Measurements from ENCODE around the gene SYNDIG1. TPM values are rescaled to one million over a fixed set of nuclear protein-coding genes. Genes with fewer than 3 reads are reported as not detected.

Gene SYNDIG1
- total and polyA plus RNA-seq, 2 of the 4 experiments (the other 2 are of a cell fraction): not detected

DNA sequence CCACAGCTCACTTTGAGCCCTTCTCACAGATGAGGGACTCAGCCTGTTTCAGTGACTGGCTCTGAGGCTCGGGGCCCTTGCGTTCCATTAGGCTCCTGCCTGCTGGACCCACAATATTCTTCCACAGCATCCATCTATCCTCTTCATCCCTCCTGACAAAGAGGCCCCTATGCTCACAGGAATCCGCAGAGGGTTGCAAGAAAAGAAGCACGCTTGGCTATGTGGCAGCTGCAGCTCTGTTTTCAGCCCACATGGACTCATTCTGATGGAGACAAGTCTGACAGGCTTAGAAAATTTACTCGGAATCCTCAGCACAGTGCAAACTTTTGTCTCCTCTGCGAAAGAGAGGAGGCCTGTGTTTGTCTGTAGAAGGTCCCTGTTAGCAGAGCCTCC, 207.5 kb downstream of the SYNDIG1 start:
- no peak overlapping the region for H2BK15ac ChIP-seq (ENCODE audit: low read depth, low read length)
- 67% methylated on average over 3 of the region's 6 CpGs; no CpG with 5 or more reads in 1 of the 2 experiments for WGBS, 2 experiments (ENCODE audit: extremely low coverage in 2 of 2, insufficient read length in 1 of 2)
- H3K27me3 ChIP-seq (ENCODE audit: control insufficient read depth, insufficient read depth, low read length): peaks cover 2% of the 10 kb centered on the region; the same call in 1 of the 2 replicates
- H3K79me1 ChIP-seq (ENCODE audit: low read depth in 1 of 2, low read length in 2 of 2): no peaks in the 10 kb centered on the region
- H3K23ac ChIP-seq (ENCODE audit: low read depth, low read length): no peak overlapping the region
- no peak overlapping the region for H3K4me2 ChIP-seq (ENCODE audit: low read depth, low read length)
- no peak for DNase-seq
- H3K4me1 ChIP-seq (ENCODE audit: control insufficient read depth, insufficient read depth, low read length): peaks cover 16% of the 10 kb centered on the region
- H2AK5ac ChIP-seq (ENCODE audit: low read depth, low read length): no peak overlapping the region
- dilution Hi-C loops (cut with HindIII; ENCODE audit: low sequenced_read_pairs, unreplicated experiment) (no loop called here), in situ Hi-C loops (cut with MboI; ENCODE audit: low sequenced_read_pairs) (no loop called here), intact Hi-C loops (cut with micrococcal nuclease) (no loop called here)
- POLR2A ChIA-PET (ENCODE audit: unreplicated experiment): no interaction called here
- no peak overlapping the region for H4K8ac ChIP-seq (ENCODE audit: low read depth in 2 of 2, low read length in 2 of 2)
- H4K91ac ChIP-seq (ENCODE audit: insufficient read depth, low read depth, low read length): no peak overlapping the region
- H4K20me1 ChIP-seq (ENCODE audit: insufficient read depth, low read length): no peaks in the 10 kb centered on the region; the same call in 1 of the 2 replicates
- H3K14ac ChIP-seq (replicated peaks; ENCODE audit: low read depth, low read length): no peak overlapping the region
- H2BK20ac ChIP-seq (ENCODE audit: low read depth, low read length): 0 out of 2 replicates have a peak overlapping the region, but pooled peaks have one; percentile 8
- H3K27ac ChIP-seq (ENCODE audit: insufficient read depth, low read length): no peak overlapping the region
- no peak overlapping the region for H3K4me3 ChIP-seq (ENCODE audit: insufficient read depth, low read depth, low read length)
- H2AFZ ChIP-seq (replicated peaks; ENCODE audit: low read length, poor library complexity): no peak overlapping the region
- peak overlapping the region; percentile 6; the same call in 1 of the 2 replicates for H2BK120ac ChIP-seq (ENCODE audit: low read depth, low read length)
- no peak overlapping the region for H3K18ac ChIP-seq (ENCODE audit: low read depth, low read length)
- no peak for TF ChIP-seq POLR2A (IDR thresholded peaks at IDR 0.05; ENCODE audit: low read depth, low read length)
- TF ChIP-seq, protein P1, sequence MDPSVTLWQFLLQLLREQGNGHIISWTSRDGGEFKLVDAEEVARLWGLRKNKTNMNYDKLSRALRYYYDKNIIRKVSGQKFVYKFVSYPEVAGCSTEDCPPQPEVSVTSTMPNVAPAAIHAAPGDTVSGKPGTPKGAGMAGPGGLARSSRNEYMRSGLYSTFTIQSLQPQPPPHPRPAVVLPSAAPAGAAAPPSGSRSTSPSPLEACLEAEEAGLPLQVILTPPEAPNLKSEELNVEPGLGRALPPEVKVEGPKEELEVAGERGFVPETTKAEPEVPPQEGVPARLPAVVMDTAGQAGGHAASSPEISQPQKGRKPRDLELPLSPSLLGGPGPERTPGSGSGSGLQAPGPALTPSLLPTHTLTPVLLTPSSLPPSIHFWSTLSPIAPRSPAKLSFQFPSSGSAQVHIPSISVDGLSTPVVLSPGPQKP (IDR thresholded peaks at IDR 0.05; ENCODE audit: borderline replicate concordance, low read depth, low read length): no peak
- no peak for TF ChIP-seq FOS (IDR thresholded peaks at IDR 0.05; ENCODE audit: low read depth, low read length)
- no peak for TF ChIP-seq NFE2L2 (IDR thresholded peaks at IDR 0.05; ENCODE audit: low read depth, low read length)
- H3K36me3 ChIP-seq (ENCODE audit: control insufficient read depth, insufficient read depth, low read length): no peaks in the 10 kb centered on the region
- no peaks in the 10 kb centered on the region for H3K9me3 ChIP-seq (ENCODE audit: control insufficient read depth, insufficient read depth, low read length)
- CTCF ChIA-PET: no interaction called here
- H2BK5ac ChIP-seq (ENCODE audit: low read depth, low read length, poor library complexity, severe bottlenecking): no peak overlapping the region
- peaks cover 13% of the 10 kb centered on the region for H3K9me1 ChIP-seq (ENCODE audit: insufficient read depth, low read length)
- H3K56ac ChIP-seq (ENCODE audit: extremely low read depth, insufficient read depth, low read length): no peak overlapping the region
- ATAC-seq (ENCODE audit: low read depth): no peak
- H3K4ac ChIP-seq (ENCODE audit: low read depth, low read length): no peak overlapping the region
- no peak overlapping the region for H4K5ac ChIP-seq (ENCODE audit: low read depth, low read length)
- H2AK9ac ChIP-seq (replicated peaks; ENCODE audit: low read depth, low read length, poor library complexity): no peak overlapping the region
- H3K9ac ChIP-seq (ENCODE audit: low read depth, low read length): no peak overlapping the region
- no TSS peak for BruUV-seq (replicated peaks)

Data from IMR-90 (cell line).